Endodermal cell (in vitro differentiated cells): ENCODE results near the gene CAV1. TPM values are rescaled to one million over a fixed set of nuclear protein-coding genes. Genes with fewer than 3 reads are reported as not detected.

Experiments
- DNase-seq: peaks from one replicate; pipeline ENCODE4 v3.0.0-alpha.2; 2017
- H3K27ac ChIP-seq: 2 replicates; pipeline ENCODE4 v1.5.1; 2013; ENCODE audit warnings: mild to moderate bottlenecking, low read depth, low read length, moderate library complexity
- H3K27me3 ChIP-seq: 2 replicates; pipeline ENCODE4 v1.6.1; 2013; ENCODE audit warnings: mild to moderate bottlenecking, low read length, moderate library complexity; ENCODE audit not compliant: insufficient read depth, control insufficient read depth, poor library complexity, severe bottlenecking
- H3K36me3 ChIP-seq: 2 replicates; pipeline ENCODE4 v1.7.0; 2013; ENCODE audit warnings: mild to moderate bottlenecking, low read length, moderate library complexity; ENCODE audit not compliant: control insufficient read depth, insufficient read depth
- H3K4me1 ChIP-seq: one replicate; pipeline ENCODE4 v1.7.0; 2013; ENCODE audit warnings: low read length; ENCODE audit not compliant: control insufficient read depth, insufficient read depth
- H3K4me3 ChIP-seq: 2 replicates; pipeline ENCODE4 v1.5.1; 2013; ENCODE audit warnings: mild to moderate bottlenecking, low read length, moderate library complexity
- H3K9ac ChIP-seq: 2 replicates; pipeline ENCODE4 v1.6.1; 2013; ENCODE audit warnings: mild to moderate bottlenecking, low read length, moderate library complexity; ENCODE audit not compliant: poor library complexity, severe bottlenecking; ENCODE audit errors: extremely low read depth
- H3K9me3 ChIP-seq: 2 replicates; pipeline ENCODE4 v1.6.1; 2013; ENCODE audit warnings: mild to moderate bottlenecking, low read length, moderate library complexity; ENCODE audit not compliant: control insufficient read depth
- H3K27ac Mint-ChIP-seq: 2 replicates; pipeline ENCODE4 v1.8.0; 2020; ENCODE audit warnings: mixed read lengths
- H3K27me3 Mint-ChIP-seq: 2 replicates; pipeline ENCODE4 v1.8.0; 2021; ENCODE audit warnings: mild to moderate bottlenecking, mixed read lengths; ENCODE audit not compliant: insufficient read depth
- H3K36me3 Mint-ChIP-seq: 2 replicates; pipeline ENCODE4 v1.8.0; 2020; ENCODE audit warnings: low read depth, mixed read lengths
- H3K4me1 Mint-ChIP-seq: 2 replicates; pipeline ENCODE4 v1.8.0; 2020; ENCODE audit warnings: mixed read lengths
- H3K4me3 Mint-ChIP-seq: 2 replicates; pipeline ENCODE4 v1.8.0; 2020; ENCODE audit warnings: mild to moderate bottlenecking, moderate library complexity, mixed read lengths
- H3K9me3 Mint-ChIP-seq: 2 replicates; pipeline ENCODE4 v1.8.0; 2020; ENCODE audit warnings: mild to moderate bottlenecking, mixed read lengths
- CTCF ChIP-seq: fragments of 200-600 bp; sonication (generic); conservative IDR thresholded peaks from 2 replicates; pipeline ENCODE4 v1.5.0; 2021; ENCODE audit warnings: antibody characterized with exemption, mild to moderate bottlenecking
- WGBS, 2 experiments: methylation state at CpG; one replicate each; pipeline versions ENCODE4 v1.1.5 to v1.1.7; 2013; ENCODE audit warnings: missing lambda C conversion rate in 2 of 2, mixed read lengths in 1 of 2; ENCODE audit not compliant: insufficient coverage in 1 of 2, insufficient read length in 1 of 2; 5-methylcytosine and 5-hydroxymethylcytosine counted together
- total RNA-seq, 2 donors: library from RNA; stranded (reverse); fragmentation: NEBNext Ultra II Directional in 1 of 2; extraction: Animal tissue kit (Norgen Biotek cat#: 25700) in 1 of 2; gene quantifications; 2 replicates in 1 of 2; 3 replicates in 1 of 2; pipeline ENCODE4 v1.2.1, GENCODE V29; 2021

The CAV1 gene
- total RNA-seq, 2 donors from 2014 or later: 4.9 to 8.8 TPM

GRCh38 chr7:116500078-116500853 is 24.6 kb upstream of the CAV1 start:
- Histone ChIP-seq H3K4me3 (peak overlapping the region; percentile 83), H3K9me3 (no peaks in the 10 kb centered on the region), H3K27me3 (peaks cover 21% of the 10 kb centered on the region), H3K36me3 (no peaks in the 10 kb centered on the region), H3K27ac (no peak overlapping the region), H3K4me1 (peaks cover 11% of the 10 kb centered on the region), H3K9ac (peak overlapping the region; percentile 14)
- Mint-ChIP-seq H3K4me1 (peaks cover 20% of the 10 kb centered on the region), H3K9me3 (peaks cover 2% of the 10 kb centered on the region), H3K4me3 (peak overlapping the region; percentile 66), H3K27ac (peak overlapping the region; percentile 40), H3K36me3 (no peaks in the 10 kb centered on the region), H3K27me3 (peaks cover 26% of the 10 kb centered on the region)
- TF ChIP-seq CTCF: no peak
- peak; percentile 83 for DNase-seq
- WGBS, 2 experiments: 10% methylated on average over 12 to 36 of the region's 36 CpGs

- Histone ChIP-seq H3K27ac (no peak overlapping the region), H3K36me3 (no peaks in the 10 kb centered on the region), H3K4me3 (no peak overlapping the region), H3K27me3 (peaks cover 21% of the 10 kb centered on the region), H3K4me1 (peaks cover 11% of the 10 kb centered on the region), H3K9me3 (no peaks in the 10 kb centered on the region), H3K9ac (no peak overlapping the region)
- no peak for DNase-seq
- Mint-ChIP-seq H3K4me1 (peaks cover 28% of the 10 kb centered on the region), H3K27me3 (peaks cover 26% of the 10 kb centered on the region), H3K36me3 (no peaks in the 10 kb centered on the region), H3K9me3 (peaks cover 2% of the 10 kb centered on the region), H3K4me3 (no peak overlapping the region), H3K27ac (no peak overlapping the region)
- WGBS, 2 experiments: 86% methylated on average over 3 of the region's 5 CpGs; no CpG with 5 or more reads in 1 of the 2 experiments
- TF ChIP-seq CTCF: no peak
Measured at GRCh38 chr7:116501425-116502167, 23.2 kb upstream of the CAV1 start.

GRCh38 chr7:116502201-116503096 is 22.4 kb upstream of the CAV1 start:
- no peak overlapping the region for H3K27ac ChIP-seq
- no peaks in the 10 kb centered on the region for H3K9me3 ChIP-seq
- Mint-ChIP-seq H3K36me3 (no peaks in the 10 kb centered on the region), H3K9me3 (no peaks in the 10 kb centered on the region), H3K4me1 (peaks cover 28% of the 10 kb centered on the region), H3K27me3 (peaks cover 26% of the 10 kb centered on the region), H3K4me3 (no peak overlapping the region), H3K27ac (no peak overlapping the region)
- H3K36me3 ChIP-seq: no peaks in the 10 kb centered on the region
- WGBS, 2 experiments: 92 to 96% methylated on average over 2 of the region's 2 CpGs
- TF ChIP-seq CTCF: no peak
- DNase-seq: no peak
- H3K4me3 ChIP-seq: no peak overlapping the region
- H3K4me1 ChIP-seq: peaks cover 11% of the 10 kb centered on the region
- peaks cover 21% of the 10 kb centered on the region for H3K27me3 ChIP-seq
- H3K9ac ChIP-seq: no peak overlapping the region
